Measurements from ENCODE around the gene GJA1. TPM values are rescaled to one million over a fixed set of nuclear protein-coding genes. Genes with fewer than 3 reads are reported as not detected.
"Not testable (repeated sequence)": the region's sequence is repeated elsewhere in the genome, so short reads cannot be mapped to it uniquely, and the experiment has no call there.

GJA1 gene
- total RNA-seq, 2 experiments from 2014 or later: 0.09 TPM; not detected in 1

DNA sequence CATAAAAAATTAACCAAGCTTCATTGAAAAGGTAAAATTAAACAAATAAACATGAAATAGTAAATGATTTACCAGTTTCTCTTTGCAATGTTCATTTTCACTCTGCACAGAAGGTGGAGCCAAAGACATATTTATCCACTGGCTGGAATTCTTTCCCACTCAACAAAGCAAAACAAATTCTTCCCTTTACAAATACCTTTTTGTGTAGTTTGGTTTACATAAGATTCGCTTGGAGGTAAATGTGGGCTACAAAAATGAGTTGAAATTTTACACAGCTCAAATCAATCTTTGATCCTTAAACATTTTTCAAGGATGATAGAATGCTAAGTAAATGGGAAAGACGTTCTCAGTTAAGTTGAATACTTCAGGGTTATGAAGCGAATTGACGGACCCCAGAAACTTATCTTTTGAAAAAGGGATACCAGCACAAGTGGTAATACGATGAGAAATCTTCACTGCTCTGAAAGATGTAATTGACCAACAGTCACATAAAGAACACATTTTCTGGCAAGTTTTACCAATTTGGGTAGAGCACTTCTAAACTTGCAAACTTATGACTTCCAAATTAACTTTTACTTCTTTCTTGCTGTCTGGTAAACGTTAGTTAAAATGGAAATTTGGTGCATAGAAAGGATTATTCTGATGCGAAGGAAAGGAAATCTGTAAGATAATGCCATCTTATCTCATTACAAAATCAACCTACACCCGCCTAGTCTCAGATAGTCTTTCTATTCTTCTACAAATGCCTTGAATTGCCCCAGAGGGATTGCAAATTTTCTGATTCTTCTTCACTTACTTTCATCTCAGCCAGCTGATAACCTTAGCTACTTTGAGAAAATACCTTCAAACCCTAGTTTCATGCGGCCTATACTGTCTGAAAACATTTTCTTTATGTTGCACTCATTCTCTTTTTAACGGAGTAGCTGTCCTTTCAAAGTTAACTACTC, 4.7 kb upstream of the GJA1 start:
- H3K27me3 Mint-ChIP-seq: peaks cover 7% of the 10 kb centered on the region
- ChIA-PET POLR2A (interaction anchor here (0.6 kb wide), 1 partner anchor 38 kb away, joined by 3 read pairs; no protein-coding TSS in a partner anchor), CTCF (interaction anchor here (1.1 kb wide), 1 partner anchor 416 kb away, joined by 3 read pairs; no protein-coding TSS in a partner anchor)
- TF ChIP-seq, protein P1, sequence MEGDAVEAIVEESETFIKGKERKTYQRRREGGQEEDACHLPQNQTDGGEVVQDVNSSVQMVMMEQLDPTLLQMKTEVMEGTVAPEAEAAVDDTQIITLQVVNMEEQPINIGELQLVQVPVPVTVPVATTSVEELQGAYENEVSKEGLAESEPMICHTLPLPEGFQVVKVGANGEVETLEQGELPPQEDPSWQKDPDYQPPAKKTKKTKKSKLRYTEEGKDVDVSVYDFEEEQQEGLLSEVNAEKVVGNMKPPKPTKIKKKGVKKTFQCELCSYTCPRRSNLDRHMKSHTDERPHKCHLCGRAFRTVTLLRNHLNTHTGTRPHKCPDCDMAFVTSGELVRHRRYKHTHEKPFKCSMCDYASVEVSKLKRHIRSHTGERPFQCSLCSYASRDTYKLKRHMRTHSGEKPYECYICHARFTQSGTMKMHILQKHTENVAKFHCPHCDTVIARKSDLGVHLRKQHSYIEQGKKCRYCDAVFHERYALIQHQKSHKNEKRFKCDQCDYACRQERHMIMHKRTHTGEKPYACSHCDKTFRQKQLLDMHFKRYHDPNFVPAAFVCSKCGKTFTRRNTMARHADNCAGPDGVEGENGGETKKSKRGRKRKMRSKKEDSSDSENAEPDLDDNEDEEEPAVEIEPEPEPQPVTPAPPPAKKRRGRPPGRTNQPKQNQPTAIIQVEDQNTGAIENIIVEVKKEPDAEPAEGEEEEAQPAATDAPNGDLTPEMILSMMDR (IDR thresholded peaks at IDR 0.05): no peak
- H3K36me3 Mint-ChIP-seq (ENCODE audit: low read depth): no peaks in the 10 kb centered on the region
- intact Hi-C loops (cut with micrococcal nuclease): loop anchor here (5.0 to 10.0 kb wide), 2 partner anchors 417 to 604 kb away; no protein-coding TSS in a partner anchor
- no peaks in the 10 kb centered on the region for H3K4me1 Mint-ChIP-seq (ENCODE audit: low read depth)
- ATAC-seq (no peak), DNase-seq (no peak)
- H3K4me3 Mint-ChIP-seq: no peak overlapping the region
- no peaks in the 10 kb centered on the region for H3K9me3 Mint-ChIP-seq
- no peak overlapping the region for H3K27ac Mint-ChIP-seq

DNA sequence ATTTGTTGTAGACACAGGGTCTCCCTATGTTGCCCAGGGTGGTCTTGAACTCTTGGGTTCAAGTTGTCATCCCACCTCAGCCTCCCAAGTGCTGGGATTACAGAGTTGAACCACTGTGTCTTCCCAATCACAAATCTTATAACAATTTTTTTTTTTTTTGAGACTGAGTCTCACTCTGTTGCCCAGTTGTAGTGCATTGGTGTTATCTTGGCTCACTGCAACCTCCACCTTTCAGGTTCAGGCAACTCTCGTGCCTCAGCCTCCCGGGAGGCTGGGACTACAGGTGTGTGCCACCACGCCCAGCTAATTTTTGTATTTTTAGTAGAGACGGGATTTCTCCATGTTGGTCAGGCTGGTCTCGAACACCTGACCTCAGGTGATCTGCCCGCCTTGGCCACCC, 3.7 kb upstream of the GJA1 start:
- H3K27me3 Mint-ChIP-seq: peaks cover 11% of the 10 kb centered on the region
- H3K36me3 Mint-ChIP-seq (ENCODE audit: low read depth); POLR2A ChIA-PET; ATAC-seq; DNase-seq; H3K9me3 Mint-ChIP-seq; H3K27ac Mint-ChIP-seq; H3K4me1 Mint-ChIP-seq (ENCODE audit: low read depth); H3K4me3 Mint-ChIP-seq: not testable (repeated sequence)
- CTCF ChIA-PET: interaction anchor here (1.1 kb wide), 1 partner anchor 415 kb away, joined by 3 read pairs; no protein-coding TSS in a partner anchor
- intact Hi-C loops (cut with micrococcal nuclease): loop anchor here (5.0 to 10.0 kb wide), 2 partner anchors 416 to 603 kb away; no protein-coding TSS in a partner anchor

DNA sequence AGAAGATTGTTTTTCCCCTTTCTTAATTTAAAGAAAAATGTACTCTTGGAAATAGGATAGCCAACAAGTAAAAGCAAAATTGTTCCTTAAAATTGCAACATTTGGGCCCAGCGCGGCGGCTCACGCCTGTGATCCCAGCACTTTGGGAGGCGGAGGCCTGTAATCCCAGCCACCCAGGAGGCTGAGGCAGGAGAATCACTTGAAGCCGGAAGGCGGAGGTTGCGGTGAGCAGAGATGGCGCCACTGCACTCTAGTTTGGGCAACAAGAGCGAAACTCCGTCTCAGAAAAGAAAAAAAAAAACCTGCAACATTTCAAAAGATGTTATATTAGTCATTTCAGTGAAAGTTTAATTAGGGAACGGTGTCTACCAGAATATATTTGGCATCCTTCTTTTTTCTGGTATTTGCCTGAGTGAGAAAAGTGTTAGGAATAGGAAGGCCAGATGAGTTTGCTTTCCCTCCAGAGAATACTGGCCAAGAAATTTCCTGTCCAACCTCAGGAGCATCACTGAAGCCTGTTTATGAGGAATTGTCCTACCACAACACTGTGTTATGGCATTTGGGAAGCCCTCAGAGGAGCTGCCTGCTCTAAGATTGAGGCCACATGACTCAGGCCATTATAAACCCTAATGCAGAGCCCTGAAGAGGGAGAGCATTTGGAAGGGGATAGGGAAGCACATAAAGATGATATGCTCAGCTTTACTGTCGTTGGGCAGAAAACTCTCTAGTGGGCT, 1.2 kb upstream of the GJA1 start:
- CTCF ChIA-PET: no interaction called here
- H3K9me3 Mint-ChIP-seq: no peaks in the 10 kb centered on the region
- intact Hi-C loops (cut with micrococcal nuclease): loop anchor here (5.0 to 10.0 kb wide), 2 partner anchors 413 to 601 kb away; no protein-coding TSS in a partner anchor
- DNase-seq: no peak
- peaks cover 26% of the 10 kb centered on the region for H3K27me3 Mint-ChIP-seq
- H3K36me3 Mint-ChIP-seq (ENCODE audit: low read depth): no peaks in the 10 kb centered on the region
- H3K27ac Mint-ChIP-seq: no peak overlapping the region
- peaks cover 17% of the 10 kb centered on the region for H3K4me1 Mint-ChIP-seq (ENCODE audit: low read depth)
- H3K4me3 Mint-ChIP-seq: no peak overlapping the region
- ATAC-seq: no peak
- POLR2A ChIA-PET: no interaction called here
- TF ChIP-seq, protein P1 (IDR thresholded peaks at IDR 0.05): no peak

DNA sequence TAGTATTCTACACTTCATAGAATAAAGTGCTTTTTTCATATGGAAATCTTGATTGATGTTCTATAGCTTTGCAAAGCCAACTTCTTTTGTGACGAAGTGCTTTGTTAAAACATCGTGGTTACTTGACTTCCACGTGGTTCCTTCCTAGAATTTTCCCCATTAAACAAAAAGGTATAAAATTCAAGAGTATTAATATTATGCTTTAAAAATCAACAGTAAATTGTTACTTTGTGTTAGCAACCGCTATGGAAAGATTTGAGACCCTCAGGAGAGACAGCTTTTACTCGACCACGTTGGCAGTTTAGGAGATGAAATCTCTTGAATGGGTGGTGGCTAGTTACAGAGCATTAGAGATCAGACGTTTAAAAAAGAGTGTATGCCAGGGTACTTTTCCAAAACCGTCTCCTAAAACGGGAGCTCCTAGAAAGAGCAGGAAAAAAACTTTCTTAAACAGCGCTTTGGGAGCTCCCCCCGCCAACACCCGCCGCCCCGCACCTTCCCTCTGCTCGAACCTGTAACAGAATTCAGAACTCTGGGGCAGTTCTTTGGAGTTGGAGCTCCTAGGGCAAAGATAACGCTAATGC, 920 bp downstream of the GJA1 start:
- ATAC-seq (no peak), DNase-seq (no peak)
- Mint-ChIP-seq H3K27me3 (peaks cover 34% of the 10 kb centered on the region), H3K4me3 (peak overlapping the region; percentile 52), H3K4me1 (ENCODE audit: low read depth) (peaks cover 17% of the 10 kb centered on the region), H3K36me3 (ENCODE audit: low read depth) (no peaks in the 10 kb centered on the region), H3K9me3 (no peaks in the 10 kb centered on the region), H3K27ac (no peak overlapping the region)
- ChIA-PET POLR2A (no interaction called here), CTCF (interaction anchor here (1.4 kb wide), 1 partner anchor 10 kb away, joined by 3 read pairs; no protein-coding TSS in a partner anchor)
- TF ChIP-seq, protein P1 (IDR thresholded peaks at IDR 0.05): no peak
- intact Hi-C loops (cut with micrococcal nuclease): loop anchor here (10.0 kb wide), 1 partner anchor 598 kb away; no protein-coding TSS in a partner anchor
